Measurements from ENCODE around the gene GAREM1. TPM values are rescaled to one million over a fixed set of nuclear protein-coding genes. Genes with fewer than 3 reads are reported as not detected.

Gene GAREM1
- total RNA-seq, 1 experiment from 2014 or later: 7.0 TPM

GRCh38 chr18:32425466-32425865 is 45.2 kb downstream of the GAREM1 start:
- no peaks in the 10 kb centered on the region for H3K9me3 Mint-ChIP-seq
- POLR2A ChIA-PET: no interaction called here
- ATAC-seq (no peak), DNase-seq (ENCODE audit: low spot score) (no peak)
- H3K27ac Mint-ChIP-seq: no peak overlapping the region
- H3K36me3 Mint-ChIP-seq: no peaks in the 10 kb centered on the region
- CTCF ChIA-PET: interaction anchor here (0.9 kb wide), 1 partner anchor 14 kb away, joined by 3 read pairs; no protein-coding TSS in a partner anchor
- H3K27me3 Mint-ChIP-seq (ENCODE audit: low read depth): no peaks in the 10 kb centered on the region
- no peak for TF ChIP-seq TP53 (CRISPR knock-in tag; IDR thresholded peaks at IDR 0.05)
- peaks cover 33% of the 10 kb centered on the region for H3K4me1 Mint-ChIP-seq
- no peak overlapping the region for H3K4me3 Mint-ChIP-seq

- H3K27me3 Mint-ChIP-seq (ENCODE audit: low read depth): no peaks in the 10 kb centered on the region
- ChIA-PET POLR2A (no interaction called here), CTCF (no interaction called here)
- H3K9me3 Mint-ChIP-seq: no peaks in the 10 kb centered on the region
- no peaks in the 10 kb centered on the region for H3K36me3 Mint-ChIP-seq
- H3K4me3 Mint-ChIP-seq: no peak overlapping the region
- no peak for DNase-seq (ENCODE audit: low spot score)
- no peak overlapping the region for H3K27ac Mint-ChIP-seq
- TF ChIP-seq TCF7 (CRISPR knock-in tag; IDR thresholded peaks at IDR 0.05; ENCODE audit: low read depth) (no peak), SP1 (CRISPR knock-in tag; conservative IDR thresholded peaks at IDR 0.05) (no peak), ZNF532 (CRISPR knock-in tag; IDR thresholded peaks at IDR 0.05; ENCODE audit: borderline replicate concordance) (no peak), JUN (CRISPR knock-in tag; IDR thresholded peaks at IDR 0.05) (no peak), GABPB1 (CRISPR knock-in tag; IDR thresholded peaks at IDR 0.05) (no peak), EMX1 (CRISPR knock-in tag; IDR thresholded peaks at IDR 0.05) (no peak), FOXP1 (CRISPR knock-in tag; IDR thresholded peaks at IDR 0.05; ENCODE audit: borderline replicate concordance) (no peak), MLX (CRISPR knock-in tag; IDR thresholded peaks at IDR 0.05) (no peak), NFATC4 (CRISPR knock-in tag; IDR thresholded peaks at IDR 0.05) (no peak), E2F1 (CRISPR knock-in tag; IDR thresholded peaks at IDR 0.05) (no peak), KAT7 (CRISPR knock-in tag; IDR thresholded peaks at IDR 0.05; ENCODE audit: borderline replicate concordance) (no peak), ZNF281 (CRISPR knock-in tag; IDR thresholded peaks at IDR 0.05) (no peak), ATF3 (CRISPR knock-in tag; conservative IDR thresholded peaks at IDR 0.05) (no peak), SOX15 (CRISPR knock-in tag; IDR thresholded peaks at IDR 0.05) (no peak), ZNF425 (CRISPR knock-in tag; conservative IDR thresholded peaks at IDR 0.05) (no peak), NFYB (CRISPR knock-in tag; conservative IDR thresholded peaks at IDR 0.05; ENCODE audit: low read depth) (no peak), HMGXB4 (CRISPR knock-in tag; IDR thresholded peaks at IDR 0.05) (no peak), FOXK1 (CRISPR knock-in tag; IDR thresholded peaks at IDR 0.05) (no peak)
- ATAC-seq: no peak
- peaks cover 26% of the 10 kb centered on the region for H3K4me1 Mint-ChIP-seq
These were observed 46.0 kb downstream of the GAREM1 start for GRCh38 chr18:32424696-32425095.
